ENCODE results near the gene LMNTD2.
"Not testable (repeated sequence)": the region's sequence is repeated elsewhere in the genome, so short reads cannot be mapped to it uniquely, and the experiment has no call there.

Gene LMNTD2

DNA sequence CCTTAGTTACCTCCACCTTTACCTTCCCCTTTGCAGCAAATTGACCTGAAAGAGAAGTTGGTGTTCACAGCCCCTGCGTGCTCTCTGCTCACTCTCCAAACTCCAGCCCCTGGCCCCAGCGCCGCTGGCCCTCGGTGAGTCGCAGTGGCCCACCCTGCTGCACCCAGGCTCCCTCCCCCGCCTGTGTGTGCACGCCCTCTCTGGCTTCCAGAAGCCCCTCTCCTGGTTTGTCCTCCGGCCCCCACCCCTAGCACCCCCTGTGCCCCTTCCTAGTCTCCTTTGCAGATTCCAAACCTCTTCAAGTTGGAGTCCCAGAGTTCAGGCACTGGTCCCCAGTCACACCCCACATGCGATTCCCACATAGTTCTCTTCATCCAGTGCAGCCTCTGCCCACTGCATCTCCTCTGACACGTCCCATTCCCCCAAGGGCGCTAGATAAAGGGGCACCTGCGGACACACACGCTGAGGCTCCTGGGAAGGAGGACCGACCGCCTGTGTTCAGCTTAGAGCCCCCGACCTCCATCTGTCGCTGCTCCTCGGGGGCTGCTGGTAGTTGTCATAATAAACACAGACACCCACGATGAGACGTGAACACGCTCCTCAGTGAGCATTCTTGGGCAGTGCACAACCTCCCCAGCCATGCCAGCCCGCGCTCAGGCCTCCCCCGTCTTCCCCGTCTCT is 14.2 kb upstream of the LMNTD2 start:
- no peak for TF ChIP-seq CTCF (conservative IDR thresholded peaks at IDR 0.05; ENCODE audit: low read depth, low read length)
- peak overlapping the region; percentile 64 for H3K4me3 ChIP-seq (ENCODE audit: low read depth, low read length)
- DNase-seq (ENCODE audit: low read depth), result no peak

DNA sequence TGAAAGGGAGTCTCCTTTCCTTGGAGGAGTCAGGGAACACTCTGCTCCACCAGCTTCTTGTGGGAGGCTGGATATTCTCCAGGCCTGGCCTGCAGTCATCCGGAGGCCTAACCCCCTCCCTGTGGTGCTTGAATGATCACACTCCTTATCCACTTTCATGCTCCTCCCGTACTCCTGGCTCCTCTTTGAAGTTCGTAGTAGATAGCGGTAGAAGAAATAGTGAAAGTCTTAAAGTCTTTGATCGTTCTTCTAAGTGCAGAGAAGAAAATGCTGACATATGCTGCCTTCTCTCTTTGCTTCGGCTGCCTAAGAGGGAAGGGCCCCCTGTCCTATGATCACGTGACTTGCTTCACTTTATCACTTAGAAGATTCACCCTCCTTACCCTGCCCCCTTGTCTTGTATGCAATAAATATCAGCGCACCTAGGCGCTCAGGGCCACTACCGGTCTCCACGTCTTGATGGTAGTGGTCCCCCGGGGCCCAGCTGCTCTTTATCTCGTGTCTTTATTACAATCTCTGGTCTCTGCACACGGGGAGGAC is 13.6 kb upstream of the LMNTD2 start:
- not testable (repeated sequence) for H3K4me3 ChIP-seq (ENCODE audit: low read depth, low read length); DNase-seq (ENCODE audit: low read depth)

DNA sequence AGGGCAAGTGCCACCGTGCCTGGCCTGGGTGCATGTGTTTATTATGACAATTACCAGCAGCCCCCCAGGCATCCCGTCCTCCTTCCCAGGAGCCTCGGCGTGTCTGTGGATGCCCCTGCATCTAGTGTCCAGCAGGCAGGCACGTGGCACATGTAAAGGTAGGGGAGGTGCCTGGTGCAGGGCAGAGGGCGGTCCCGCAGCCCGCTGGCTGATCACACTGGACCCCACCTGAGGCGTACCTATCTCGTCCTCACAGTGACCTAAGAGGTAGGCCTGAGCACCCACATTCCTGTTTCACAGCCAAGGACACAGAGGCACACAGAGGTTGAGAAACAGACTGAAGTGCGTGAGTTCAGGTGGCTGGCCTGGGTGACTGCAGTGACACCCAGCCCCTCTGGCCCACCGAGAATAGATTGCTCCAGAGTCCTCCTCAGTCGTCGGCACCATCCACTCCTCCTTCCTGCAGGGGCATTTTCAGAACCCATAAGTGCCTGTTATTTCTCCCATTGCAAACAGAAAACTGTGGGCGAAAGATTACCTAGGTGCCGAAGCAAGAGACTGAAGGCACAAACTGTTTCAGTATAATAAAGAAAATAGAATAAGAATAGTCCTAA is 12.7 kb upstream of the LMNTD2 start:
- no peak for DNase-seq (ENCODE audit: low read depth)
- H3K4me3 ChIP-seq (ENCODE audit: low read depth, low read length), result no peak overlapping the region
- no peak for TF ChIP-seq CTCF (conservative IDR thresholded peaks at IDR 0.05; ENCODE audit: low read depth, low read length)

GRCh38 chr11:571802-572185 is 11.3 kb upstream of the LMNTD2 start:
- no peak overlapping the region for H3K4me3 ChIP-seq (ENCODE audit: low read depth, low read length)
- DNase-seq (ENCODE audit: low read depth), result no peak
- no peak for TF ChIP-seq CTCF (conservative IDR thresholded peaks at IDR 0.05; ENCODE audit: low read depth, low read length)

DNA sequence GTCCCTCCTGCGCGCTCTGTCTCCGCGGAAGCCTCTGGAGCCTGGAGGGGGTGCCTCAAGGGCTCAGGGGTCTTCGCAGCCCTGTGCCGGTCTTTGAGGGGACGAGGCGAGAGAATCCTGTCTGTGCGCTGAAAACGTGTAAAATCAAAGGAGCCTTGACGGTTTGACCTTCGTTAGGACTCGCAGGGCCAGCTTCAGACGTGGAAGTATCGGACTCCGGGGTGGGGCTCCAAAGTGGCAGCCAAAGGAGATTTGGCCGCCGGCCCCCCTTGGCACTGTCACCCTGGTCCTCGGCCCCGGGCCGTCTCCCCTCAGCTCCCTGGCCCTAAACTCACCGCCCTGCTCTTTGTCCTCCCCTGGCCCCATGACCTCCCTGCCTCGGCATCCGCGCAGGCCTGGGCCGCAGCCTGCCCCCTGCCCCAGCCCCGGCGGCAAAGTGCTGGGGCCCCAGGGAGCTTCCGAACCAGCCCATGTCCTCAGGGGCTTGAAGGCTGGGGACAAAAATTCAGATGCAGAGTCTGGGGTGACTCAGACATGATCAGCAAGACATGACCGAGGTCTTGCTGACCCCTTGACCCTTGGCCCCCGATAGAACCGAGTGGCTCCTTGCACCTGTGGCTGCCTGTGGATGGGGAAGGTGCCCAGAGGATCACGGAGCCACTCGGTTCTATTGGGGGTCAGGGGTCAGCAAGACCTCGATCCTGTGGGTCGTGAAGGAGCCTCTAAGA is 8.8 kb upstream of the LMNTD2 start:
- TF ChIP-seq CTCF (conservative IDR thresholded peaks at IDR 0.05; ENCODE audit: low read depth, low read length), result no peak
- DNase-seq (ENCODE audit: low read depth), result no peak
- H3K4me3 ChIP-seq (ENCODE audit: low read depth, low read length), result peak overlapping the region; percentile 55

GRCh38 chr11:568306-569157 is 8.0 kb upstream of the LMNTD2 start:
- no peak for TF ChIP-seq CTCF (conservative IDR thresholded peaks at IDR 0.05; ENCODE audit: low read depth, low read length)

More at GRCh38 chr11:568306-569157, 8.0 kb upstream of the LMNTD2 start:
- peak overlapping the region; percentile 64 for H3K4me3 ChIP-seq (ENCODE audit: low read depth, low read length)
- DNase-seq (ENCODE audit: low read depth), result peak; percentile 86

Measured in choroid plexus epithelial cell (primary cell).